Measurements from ENCODE around the gene TBL1X. TPM values are rescaled to one million over a fixed set of nuclear protein-coding genes. Genes with fewer than 3 reads are reported as not detected.

Gene TBL1X
- polyA plus RNA-seq, 3 donors = 12.5 to 19.5 (median 13.8) TPM

GRCh38 chrX:9440116-9440844 lies 24.6 kb upstream of the TBL1X start:
- Histone ChIP-seq H3K27ac (ENCODE audit: low read depth in 1 of 2, low read length in 2 of 2) (peak overlapping the region in 1 of 2 donors; percentile 18), H3K79me2 (ENCODE audit: insufficient read depth, low read length) (no peaks in the 10 kb centered on the region), H3K27me3 (ENCODE audit: control insufficient read depth in 2 of 2, insufficient read depth in 2 of 2, low read length in 2 of 2) (peaks cover 0 to 6% of the 10 kb centered on the region in 2 donors), H3K9me3 (replicated peaks in 1 of 2; ENCODE audit: control insufficient read depth in 1 of 2, insufficient read depth in 1 of 2, low read length in 2 of 2) (no peaks in the 10 kb centered on the region), H3K4me2 (replicated peaks; ENCODE audit: extremely low read depth, low read length, poor library complexity, severe bottlenecking) (peak overlapping the region; percentile 28), H3K9ac (ENCODE audit: insufficient read depth, low read length, poor library complexity, severe bottlenecking) (no peak overlapping the region), H4K20me1 (ENCODE audit: insufficient read depth, low read length) (no peaks in the 10 kb centered on the region), H3K36me3 (replicated peaks in 1 of 2; ENCODE audit: control insufficient read depth in 1 of 2, insufficient read depth in 2 of 2, low read length in 2 of 2) (no peaks in the 10 kb centered on the region), H2AFZ (ENCODE audit: insufficient read depth, low read depth, low read length, poor library complexity, severe bottlenecking) (no peak overlapping the region), H3K4me3 (replicated peaks in 1 of 3; ENCODE audit: low read depth in 2 of 3, low read length in 3 of 3) (peak overlapping the region in 1 of 3 experiments; percentile 10), H3K4me1 (ENCODE audit: control insufficient read depth in 1 of 2, insufficient read depth in 2 of 2, low read length in 2 of 2) (peaks cover 33 to 43% of the 10 kb centered on the region in 2 donors)
- H3K36me3 Mint-ChIP-seq = no peaks in the 10 kb centered on the region
- no CpG with 5 or more reads among the region's 3 CpGs for WGBS (ENCODE audit: insufficient coverage)
- H3K4me1 Mint-ChIP-seq = peaks cover 42% of the 10 kb centered on the region
- H3K4me3 Mint-ChIP-seq = peak overlapping the region in 1 of 2 donors; percentile 30
- H3K27ac Mint-ChIP-seq = peak overlapping the region in 5 of 7 donors; percentile 49 to 74 (median 67)
- intact Hi-C loops (cut with micrococcal nuclease) = no loop called here
- no peak for TF ChIP-seq CTCF (IDR thresholded peaks at IDR 0.05)
- peaks cover 0 to 6% (median 0%) of the 10 kb centered on the region in 7 donors for H3K9me3 Mint-ChIP-seq
- no peak for DNase-seq
- H3K27me3 Mint-ChIP-seq (ENCODE audit: low read depth in 3 of 3) = peaks cover 0 to 41% (median 1%) of the 10 kb centered on the region in 3 donors

- no peaks in the 10 kb centered on the region for H3K36me3 ChIP-seq (replicated peaks in 1 of 2; ENCODE audit: control insufficient read depth in 1 of 2, insufficient read depth in 2 of 2, low read length in 2 of 2)
- peaks cover 0 to 6% of the 10 kb centered on the region in 2 donors for H3K27me3 ChIP-seq (ENCODE audit: control insufficient read depth in 2 of 2, insufficient read depth in 2 of 2, low read length in 2 of 2)
- H3K79me2 ChIP-seq (ENCODE audit: insufficient read depth, low read length) = no peaks in the 10 kb centered on the region
- peaks cover 0 to 39% (median 0%) of the 10 kb centered on the region in 3 donors for H3K27me3 Mint-ChIP-seq (ENCODE audit: low read depth in 3 of 3)
- no peak overlapping the region for H3K9ac ChIP-seq (ENCODE audit: insufficient read depth, low read length, poor library complexity, severe bottlenecking)
- H3K36me3 Mint-ChIP-seq = no peaks in the 10 kb centered on the region
- peak in 2 of 3 donors; percentile 55 to 64 for DNase-seq
- H3K4me3 ChIP-seq (replicated peaks in 1 of 3; ENCODE audit: low read depth in 2 of 3, low read length in 3 of 3) = peak overlapping the region in 1 of 3 experiments; percentile 26
- TF ChIP-seq CTCF (IDR thresholded peaks at IDR 0.05) = no peak
- H4K20me1 ChIP-seq (ENCODE audit: insufficient read depth, low read length) = no peaks in the 10 kb centered on the region
- no peaks in the 10 kb centered on the region for H3K9me3 ChIP-seq (replicated peaks in 1 of 2; ENCODE audit: control insufficient read depth in 1 of 2, insufficient read depth in 1 of 2, low read length in 2 of 2)
- intact Hi-C loops (cut with micrococcal nuclease) = no loop called here
- no peak overlapping the region for H3K27ac ChIP-seq (ENCODE audit: low read depth in 1 of 2, low read length in 2 of 2)
- H3K4me2 ChIP-seq (replicated peaks; ENCODE audit: extremely low read depth, low read length, poor library complexity, severe bottlenecking) = peak overlapping the region; percentile 44
- peaks cover 42% of the 10 kb centered on the region for H3K4me1 Mint-ChIP-seq
- peak overlapping the region in 1 of 2 donors; percentile 69 for H3K4me3 Mint-ChIP-seq
- H2AFZ ChIP-seq (ENCODE audit: insufficient read depth, low read depth, low read length, poor library complexity, severe bottlenecking) = no peak overlapping the region
- H3K4me1 ChIP-seq (ENCODE audit: control insufficient read depth in 1 of 2, insufficient read depth in 2 of 2, low read length in 2 of 2) = peaks cover 33 to 43% of the 10 kb centered on the region in 2 donors
- peak overlapping the region in 4 of 7 donors; percentile 11 to 82 (median 67) for H3K27ac Mint-ChIP-seq
- H3K9me3 Mint-ChIP-seq = peaks cover 0 to 6% (median 0%) of the 10 kb centered on the region in 7 donors
- 0% methylated on average over 2 of the region's 4 CpGs for WGBS (ENCODE audit: insufficient coverage)
Measured at GRCh38 chrX:9442056-9442455, 22.8 kb upstream of the TBL1X start.
